Endothelial cell (in vitro differentiated cells): Measurements from ENCODE around the gene RBMS3. TPM values are rescaled to one million over a fixed set of nuclear protein-coding genes. Genes with fewer than 3 reads are reported as not detected.

Experiments used
- DNase-seq: peaks from one replicate; pipeline ENCODE4 v3.0.0; 2021; ENCODE audit warnings: low spot score
- H3K27ac Mint-ChIP-seq: one replicate; pipeline ENCODE4 v1.8.0; 2021; ENCODE audit warnings: mixed read lengths, inconsistent platforms; ENCODE audit not compliant: unreplicated experiment
- H3K27me3 Mint-ChIP-seq: one replicate; pipeline ENCODE4 v1.8.0; 2021; ENCODE audit warnings: mild to moderate bottlenecking, moderate library complexity, mixed read lengths, inconsistent platforms; ENCODE audit not compliant: unreplicated experiment
- H3K36me3 Mint-ChIP-seq: one replicate; pipeline ENCODE4 v1.8.0; 2021; ENCODE audit warnings: mild to moderate bottlenecking, low read depth, mixed read lengths, inconsistent platforms; ENCODE audit not compliant: unreplicated experiment
- H3K4me1 Mint-ChIP-seq: one replicate; pipeline ENCODE4 v1.8.0; 2021; ENCODE audit warnings: mild to moderate bottlenecking, mixed read lengths, inconsistent platforms; ENCODE audit not compliant: unreplicated experiment
- H3K4me3 Mint-ChIP-seq: one replicate; pipeline ENCODE4 v1.8.0; 2021; ENCODE audit warnings: mild to moderate bottlenecking, mixed read lengths, inconsistent platforms; ENCODE audit not compliant: unreplicated experiment
- H3K9me3 Mint-ChIP-seq: one replicate; pipeline ENCODE4 v1.8.0; 2021; ENCODE audit warnings: mixed read lengths, inconsistent platforms; ENCODE audit not compliant: unreplicated experiment
- total RNA-seq: library from RNA; stranded (reverse); fragmentation: NEBNext Ultra II Directional; extraction: Animal tissue kit (Norgen Biotek cat#: 25700); gene quantifications from one replicate; pipeline ENCODE4 v1.2.1, GENCODE V29; 2021; ENCODE audit not compliant: unreplicated experiment
- TF ChIP-seq, protein P1 (sequence below): fragments of 200-600 bp; sonication (generic); IDR thresholded peaks from one replicate; pipeline ENCODE4 v1.5.0; 2021; ENCODE audit warnings: antibody characterized with exemption; ENCODE audit not compliant: unreplicated experiment

RBMS3 gene
- total RNA-seq, 1 donor from 2014 or later = 30.9 TPM

DNA sequence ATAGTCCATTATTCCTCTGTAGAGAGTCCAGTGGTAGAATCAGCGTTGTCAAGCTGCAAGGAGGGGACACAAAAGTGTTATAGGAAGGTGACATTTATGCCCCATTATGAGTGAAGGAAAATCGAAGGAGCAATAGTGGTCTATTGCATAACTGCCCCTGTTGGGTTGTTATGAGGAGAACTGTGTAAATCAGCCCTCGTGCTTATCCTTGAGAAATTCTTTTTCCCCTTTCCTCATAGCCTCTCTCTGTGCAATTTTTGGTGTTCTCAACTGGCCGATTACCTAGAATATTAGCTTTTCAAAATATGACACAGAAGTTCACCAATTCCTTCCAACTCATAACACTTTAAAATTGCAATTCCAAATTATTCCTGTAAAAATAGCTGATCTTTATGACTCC lies 286.6 kb downstream of the RBMS3 start:
- H3K4me1 Mint-ChIP-seq = peaks cover 3% of the 10 kb centered on the region
- no peak for DNase-seq
- H3K4me3 Mint-ChIP-seq = no peak overlapping the region
- H3K36me3 Mint-ChIP-seq = no peaks in the 10 kb centered on the region
- peaks cover 1% of the 10 kb centered on the region for H3K27me3 Mint-ChIP-seq
- TF ChIP-seq, protein P1, sequence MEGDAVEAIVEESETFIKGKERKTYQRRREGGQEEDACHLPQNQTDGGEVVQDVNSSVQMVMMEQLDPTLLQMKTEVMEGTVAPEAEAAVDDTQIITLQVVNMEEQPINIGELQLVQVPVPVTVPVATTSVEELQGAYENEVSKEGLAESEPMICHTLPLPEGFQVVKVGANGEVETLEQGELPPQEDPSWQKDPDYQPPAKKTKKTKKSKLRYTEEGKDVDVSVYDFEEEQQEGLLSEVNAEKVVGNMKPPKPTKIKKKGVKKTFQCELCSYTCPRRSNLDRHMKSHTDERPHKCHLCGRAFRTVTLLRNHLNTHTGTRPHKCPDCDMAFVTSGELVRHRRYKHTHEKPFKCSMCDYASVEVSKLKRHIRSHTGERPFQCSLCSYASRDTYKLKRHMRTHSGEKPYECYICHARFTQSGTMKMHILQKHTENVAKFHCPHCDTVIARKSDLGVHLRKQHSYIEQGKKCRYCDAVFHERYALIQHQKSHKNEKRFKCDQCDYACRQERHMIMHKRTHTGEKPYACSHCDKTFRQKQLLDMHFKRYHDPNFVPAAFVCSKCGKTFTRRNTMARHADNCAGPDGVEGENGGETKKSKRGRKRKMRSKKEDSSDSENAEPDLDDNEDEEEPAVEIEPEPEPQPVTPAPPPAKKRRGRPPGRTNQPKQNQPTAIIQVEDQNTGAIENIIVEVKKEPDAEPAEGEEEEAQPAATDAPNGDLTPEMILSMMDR = no peak
- H3K9me3 Mint-ChIP-seq = no peaks in the 10 kb centered on the region
- no peak overlapping the region for H3K27ac Mint-ChIP-seq

DNA sequence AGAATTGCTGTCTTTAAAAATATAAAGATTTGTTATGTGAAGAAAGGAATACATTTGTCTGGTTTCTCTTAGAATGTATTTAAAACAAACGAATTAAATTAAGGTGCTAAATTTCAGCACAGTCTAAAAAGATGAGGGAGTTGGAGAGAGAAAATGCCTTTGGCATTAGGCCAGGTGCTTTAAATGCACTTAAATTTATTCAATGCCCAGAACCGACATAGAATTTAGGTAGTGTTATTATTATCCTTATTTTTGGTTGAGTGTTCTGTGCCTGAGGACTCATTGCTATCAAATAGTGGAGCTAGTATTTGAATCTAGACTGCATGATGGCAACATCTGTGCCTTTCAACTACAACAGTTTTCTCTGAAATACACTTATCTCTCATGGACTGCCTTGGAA lies 287.5 kb downstream of the RBMS3 start:
- DNase-seq = no peak
- Mint-ChIP-seq H3K36me3 (no peaks in the 10 kb centered on the region), H3K4me1 (peaks cover 3% of the 10 kb centered on the region), H3K9me3 (no peaks in the 10 kb centered on the region), H3K4me3 (no peak overlapping the region), H3K27ac (no peak overlapping the region), H3K27me3 (peaks cover 1% of the 10 kb centered on the region)
- TF ChIP-seq, protein P1 = no peak

DNA sequence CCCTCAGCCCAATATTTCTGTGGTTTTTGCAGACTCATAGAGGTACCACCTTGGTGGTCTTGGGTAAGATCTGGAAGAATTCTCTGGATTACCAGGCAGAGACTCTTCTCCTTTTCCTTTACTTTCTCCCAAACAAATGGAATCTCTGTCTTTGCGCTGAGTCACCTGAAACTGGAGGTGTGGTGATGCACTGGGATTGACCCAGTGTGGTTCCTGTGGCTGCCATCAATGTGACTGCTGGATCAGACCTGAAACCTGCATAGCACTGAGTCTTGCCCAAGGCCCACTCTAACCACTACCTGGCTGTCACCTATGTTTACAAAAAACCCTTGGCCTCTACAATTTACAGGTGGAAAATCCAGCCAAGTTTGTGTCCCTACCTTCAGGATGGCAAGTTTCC lies 295.3 kb downstream of the RBMS3 start:
- no peak overlapping the region for H3K27ac Mint-ChIP-seq
- H3K9me3 Mint-ChIP-seq = no peaks in the 10 kb centered on the region
- no peaks in the 10 kb centered on the region for H3K36me3 Mint-ChIP-seq
- no peaks in the 10 kb centered on the region for H3K4me1 Mint-ChIP-seq
- H3K27me3 Mint-ChIP-seq = no peaks in the 10 kb centered on the region
- no peak overlapping the region for H3K4me3 Mint-ChIP-seq
- no peak for DNase-seq
- TF ChIP-seq, protein P1 = no peak

DNA sequence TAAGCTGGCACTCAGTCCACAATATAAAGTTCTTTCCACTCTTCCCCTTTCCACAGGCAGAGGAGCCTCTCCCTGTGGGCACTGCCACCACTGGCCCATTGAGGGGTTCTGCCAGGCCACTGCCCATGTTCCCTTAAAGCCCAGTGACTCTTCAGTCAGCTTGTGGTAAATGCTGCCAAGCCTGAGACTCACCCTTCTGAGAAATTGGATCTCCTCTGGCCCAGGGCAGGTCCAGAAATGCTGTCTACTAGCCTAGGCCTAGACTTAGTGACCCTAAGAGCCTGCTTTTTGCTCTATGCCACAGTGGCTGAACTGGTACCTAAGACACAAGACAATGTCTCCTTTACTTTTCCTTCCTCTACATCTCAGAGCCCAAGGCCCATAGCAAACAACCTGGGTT lies 295.8 kb downstream of the RBMS3 start:
- DNase-seq = no peak
- Mint-ChIP-seq H3K27me3 (no peaks in the 10 kb centered on the region), H3K4me3 (no peak overlapping the region), H3K36me3 (no peaks in the 10 kb centered on the region), H3K27ac (no peak overlapping the region), H3K9me3 (no peaks in the 10 kb centered on the region), H3K4me1 (no peaks in the 10 kb centered on the region)
- TF ChIP-seq, protein P1 = no peak

DNA sequence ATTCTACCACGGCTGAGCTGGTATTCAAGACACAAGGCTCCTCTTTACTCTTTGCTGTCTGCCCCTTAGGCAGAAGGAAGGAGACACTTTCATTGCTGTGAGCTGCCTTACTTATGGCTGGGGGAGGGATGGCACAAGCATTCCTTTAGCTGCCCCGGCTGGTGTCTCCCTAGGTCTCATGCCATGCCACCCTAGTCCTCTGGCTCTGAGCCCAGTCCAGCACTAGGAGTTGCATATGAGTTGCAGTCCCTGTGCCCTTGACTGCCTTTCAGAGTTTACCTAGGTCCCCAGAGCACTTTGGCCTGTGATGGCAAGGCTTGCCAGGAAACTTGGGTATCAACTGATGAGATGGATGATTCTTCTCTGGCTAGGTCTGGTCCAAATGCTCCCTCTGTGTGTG lies 296.4 kb downstream of the RBMS3 start:
- DNase-seq = no peak
- TF ChIP-seq, protein P1 = no peak
- Mint-ChIP-seq H3K27ac (no peak overlapping the region), H3K4me3 (no peak overlapping the region), H3K9me3 (no peaks in the 10 kb centered on the region), H3K36me3 (no peaks in the 10 kb centered on the region), H3K27me3 (no peaks in the 10 kb centered on the region), H3K4me1 (no peaks in the 10 kb centered on the region)
